Measurements from ENCODE around the gene ELAVL4.
"Not testable (repeated sequence)": the region's sequence is repeated elsewhere in the genome, so short reads cannot be mapped to it uniquely, and the experiment has no call there.

The ELAVL4 gene

DNA sequence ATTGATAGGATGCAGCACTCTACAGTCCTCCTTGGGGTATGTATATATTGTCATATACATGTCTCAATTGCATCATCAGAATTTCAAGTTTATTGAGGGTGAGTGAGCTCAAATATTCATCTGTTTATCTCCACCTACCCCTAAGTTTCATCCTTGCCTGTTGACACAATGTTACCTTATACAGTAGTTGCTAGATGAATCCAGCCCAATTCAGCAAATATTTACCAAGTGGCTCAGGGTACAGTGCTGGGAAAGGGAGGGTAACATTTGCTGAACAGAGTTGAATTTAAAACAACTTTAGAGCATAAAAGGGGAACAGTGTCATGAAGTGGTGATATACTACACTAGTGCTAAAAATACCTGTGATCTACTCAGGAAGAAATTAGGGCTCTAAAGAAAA is 14.4 kb downstream of the ELAVL4 start:
- DNase-seq (ENCODE audit: low read depth in 3 of 3): no peak

- DNase-seq (ENCODE audit: low read depth in 3 of 3): no peak
Measured at GRCh38 chr1:50126927-50127715, 18.4 kb downstream of the ELAVL4 start.

DNA sequence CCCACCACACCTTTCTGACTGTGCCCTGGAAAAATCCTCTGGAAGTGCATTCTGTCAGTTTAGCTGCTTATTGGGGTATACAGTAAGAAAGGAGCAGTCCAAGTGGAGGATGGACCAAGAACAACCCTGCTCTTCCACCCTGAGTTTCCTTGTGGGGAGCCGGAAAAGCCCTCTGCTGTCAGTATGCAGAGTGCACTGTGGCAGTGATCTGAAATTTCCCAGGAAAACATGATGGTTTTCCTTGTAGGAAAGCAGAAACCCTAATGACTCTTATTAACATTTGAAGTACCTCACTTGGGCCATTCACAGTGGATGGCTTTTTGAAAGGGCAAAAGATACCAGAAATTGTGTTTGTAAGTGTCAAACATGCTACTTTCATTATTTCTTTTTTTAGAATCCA is 20.5 kb downstream of the ELAVL4 start:
- no peak for DNase-seq (ENCODE audit: low read depth in 3 of 3)

DNA sequence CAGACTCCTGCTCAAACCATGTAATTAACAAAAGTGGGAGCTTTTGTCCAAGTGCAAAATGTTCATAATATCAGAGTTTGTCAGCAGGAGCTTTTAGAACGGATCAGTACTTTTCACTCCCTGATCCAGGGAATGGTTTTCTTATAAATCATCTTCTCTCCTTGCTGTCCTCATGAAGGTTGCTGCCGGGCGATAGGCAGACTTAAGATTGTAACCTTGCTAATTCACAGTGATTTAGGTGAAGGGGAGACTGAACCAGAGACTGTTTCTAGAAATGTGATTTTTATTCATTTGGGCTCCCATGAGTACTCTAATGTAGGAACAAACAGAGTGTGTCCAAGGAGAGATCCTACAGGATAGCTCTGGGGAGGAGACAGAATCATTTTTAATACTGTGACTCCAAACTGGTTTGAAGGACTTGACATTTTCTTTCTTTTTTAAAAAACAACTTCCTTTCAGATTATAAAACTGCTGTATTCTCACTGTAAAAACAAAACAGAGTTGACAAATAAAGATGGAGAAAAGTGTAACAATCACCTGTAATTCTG is 23.7 kb downstream of the ELAVL4 start:
- no peak for DNase-seq (ENCODE audit: low read depth in 3 of 3)

DNA sequence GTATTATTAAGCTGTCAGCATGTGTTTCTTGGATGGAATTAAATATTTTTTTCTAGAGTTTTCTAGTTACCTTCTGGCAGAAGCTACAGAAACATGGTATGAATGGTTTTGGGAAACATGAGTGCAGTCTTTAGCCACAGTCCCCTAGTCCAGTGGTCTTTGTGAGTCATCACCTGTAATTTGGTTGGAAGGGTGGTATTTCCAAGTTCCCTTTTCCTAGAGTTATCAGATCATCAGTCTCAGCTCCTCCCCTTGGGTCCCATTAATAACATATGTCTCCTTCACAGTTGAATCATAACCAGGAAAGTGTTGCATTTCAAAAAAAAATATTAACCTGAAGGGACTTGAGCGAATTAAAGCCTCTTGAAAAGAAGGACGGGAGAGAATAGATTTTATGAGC is 27.0 kb downstream of the ELAVL4 start:
- DNase-seq (ENCODE audit: low read depth in 3 of 3): no peak

DNA sequence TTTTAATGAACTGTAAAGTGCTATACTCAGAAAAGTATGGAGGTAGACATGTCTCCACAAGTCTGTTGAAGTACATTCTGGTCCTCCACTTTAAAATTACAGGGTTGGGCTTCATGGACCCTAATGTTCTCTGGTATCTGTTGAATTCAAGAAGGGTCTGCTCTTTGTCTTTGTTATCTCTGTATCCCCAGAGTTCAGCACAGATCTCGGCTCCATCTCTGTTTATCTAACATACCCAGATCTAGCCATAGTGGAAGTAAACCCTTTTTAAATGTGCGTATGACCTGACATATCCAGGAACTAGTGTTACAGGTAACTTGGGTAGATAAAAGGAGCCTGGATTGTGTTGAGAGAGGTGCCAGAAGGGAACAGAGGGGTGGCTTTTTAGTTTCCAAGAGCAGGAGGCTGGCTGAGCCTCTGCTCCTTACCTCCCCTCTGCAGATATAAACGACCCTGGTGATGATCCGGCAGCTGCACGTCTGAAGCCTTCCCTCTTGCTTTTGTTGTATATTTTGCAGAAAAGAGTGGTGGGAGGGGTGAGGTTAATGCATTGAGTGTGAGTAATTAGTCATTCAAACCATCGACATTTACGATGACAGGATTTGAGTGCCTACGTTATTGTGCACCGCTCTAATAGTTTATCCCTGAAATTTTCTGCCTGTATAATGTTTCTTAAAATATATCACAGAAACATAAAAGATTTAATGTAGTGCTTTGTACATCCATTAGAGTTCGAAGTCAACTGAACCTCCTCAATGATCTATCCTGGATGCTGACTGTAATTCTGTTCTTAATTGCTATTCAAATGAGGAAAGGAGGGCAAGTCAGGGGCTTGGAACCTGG is 30.8 kb downstream of the ELAVL4 start:
- DNase-seq (ENCODE audit: low read depth in 3 of 3): no peak

DNA sequence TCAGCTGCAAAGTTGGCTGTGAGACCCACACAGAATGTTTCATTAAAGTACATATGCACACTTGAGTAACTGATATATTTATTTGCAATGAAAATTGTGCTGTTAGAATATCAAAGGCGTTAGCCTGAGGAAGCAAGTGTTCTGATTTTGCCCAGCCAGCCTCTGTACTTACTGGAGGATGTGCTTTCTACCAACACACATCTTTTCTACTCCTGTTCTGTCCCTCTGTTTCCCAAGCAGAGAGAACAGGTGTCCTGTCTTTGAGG is 31.4 kb downstream of the ELAVL4 start:
- no peak for DNase-seq (ENCODE audit: low read depth in 3 of 3)

DNA sequence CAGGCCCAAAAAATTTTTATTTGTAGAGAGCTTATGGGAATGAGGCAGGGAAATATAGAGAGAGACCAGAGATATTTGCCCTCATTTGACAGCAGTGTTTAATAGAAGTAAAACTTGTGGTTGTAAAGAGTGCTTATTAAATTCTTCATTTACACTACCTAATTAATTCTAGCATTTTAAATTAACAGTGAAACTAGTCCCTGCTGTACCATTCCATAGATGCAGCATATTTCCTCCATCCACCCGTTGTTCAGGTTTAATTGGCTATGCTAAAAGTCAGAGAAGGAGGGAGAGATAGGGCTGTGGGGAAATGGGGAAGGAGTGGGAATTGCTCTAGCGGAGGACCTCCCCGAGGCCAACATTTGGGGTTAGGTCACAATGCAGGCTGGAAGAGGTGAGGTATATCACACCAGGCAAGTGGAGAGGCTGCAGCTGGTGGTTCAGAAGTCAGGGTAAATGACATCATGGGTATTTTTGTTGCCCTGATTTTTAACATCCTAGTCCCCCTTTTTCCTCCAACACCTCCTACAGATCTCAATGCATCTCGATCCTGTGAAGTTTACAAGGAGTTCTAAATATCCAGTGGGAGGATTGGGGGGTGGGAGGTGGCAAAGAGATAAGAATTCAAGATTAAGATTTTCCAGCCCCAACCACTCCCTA is 38.6 kb downstream of the ELAVL4 start:
- DNase-seq (ENCODE audit: low read depth in 3 of 3): no peak

- DNase-seq (ENCODE audit: low read depth in 3 of 3): no peak
Measured at GRCh38 chr1:50148142-50148923, 39.6 kb downstream of the ELAVL4 start.

- no peak for DNase-seq (ENCODE audit: low read depth in 3 of 3)
Measured at GRCh38 chr1:50152236-50152635, 43.5 kb downstream of the ELAVL4 start.

GRCh38 chr1:50155541-50155940 is 46.8 kb downstream of the ELAVL4 start:
- DNase-seq (ENCODE audit: low read depth in 3 of 3): no peak

DNA sequence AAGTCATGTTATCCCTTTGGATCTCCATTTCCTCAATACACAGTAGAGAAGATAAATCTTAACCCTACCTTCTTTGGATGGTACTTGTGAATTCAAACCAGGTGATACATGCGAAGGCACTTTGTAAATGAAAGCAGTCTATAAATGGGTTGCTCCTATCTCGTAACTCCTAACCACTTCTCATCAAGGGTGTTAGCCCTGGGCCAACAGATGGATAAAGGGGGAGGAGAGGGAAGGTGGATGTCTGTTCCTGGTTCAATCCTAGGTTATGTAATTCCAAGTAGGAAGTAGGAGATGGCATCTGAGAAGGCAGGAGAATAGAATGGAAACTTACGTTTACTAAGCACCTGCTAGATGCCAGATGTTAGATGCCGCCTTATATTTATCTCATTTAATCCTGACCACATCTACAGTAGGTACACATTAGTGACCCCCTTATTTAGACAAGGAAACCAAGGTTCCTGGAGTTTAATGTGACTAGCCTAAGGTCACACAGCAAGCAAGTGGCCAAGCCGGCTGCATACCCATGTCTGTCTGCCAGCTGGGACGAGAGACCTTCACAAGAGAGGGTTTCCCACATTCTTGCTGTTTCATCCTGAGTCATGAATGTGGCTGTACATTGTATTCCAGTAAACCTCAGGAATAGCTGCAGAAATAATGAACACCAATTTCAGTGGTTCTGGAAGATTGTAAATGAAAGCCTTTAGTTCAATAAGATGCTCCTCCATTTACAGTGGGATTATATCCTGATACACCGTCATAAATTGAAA is 47.7 kb downstream of the ELAVL4 start:
- no peak for DNase-seq (ENCODE audit: low read depth in 3 of 3)

DNA sequence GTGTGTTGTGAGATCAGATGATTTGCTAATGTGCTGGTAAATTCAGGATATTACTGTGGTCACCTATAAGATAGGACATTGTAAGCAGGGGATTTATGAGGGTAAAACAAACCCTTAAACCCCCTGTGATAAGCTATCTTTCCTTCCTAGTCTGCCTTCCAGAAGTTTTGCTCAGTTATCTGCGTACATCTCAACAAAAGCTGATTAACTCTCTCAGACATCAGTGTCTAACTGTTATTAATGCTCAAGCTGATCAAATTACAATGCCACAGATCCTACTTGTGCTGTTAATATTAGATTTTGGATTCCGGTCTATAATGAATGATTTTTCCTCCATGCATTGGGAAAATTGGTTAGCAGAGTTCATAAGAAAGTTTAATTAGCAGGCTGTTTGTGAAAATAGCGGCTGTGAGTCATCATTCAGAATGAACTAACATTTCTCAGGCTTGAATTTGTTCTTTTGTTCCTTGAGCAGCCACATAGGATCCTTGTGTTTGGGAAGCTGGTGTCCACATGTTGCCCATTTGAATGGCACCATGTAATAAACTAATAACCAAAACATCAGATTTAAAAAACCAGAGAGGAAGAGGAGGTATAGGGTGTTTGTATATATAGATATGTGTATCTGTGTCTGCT is 48.7 kb downstream of the ELAVL4 start:
- no peak for DNase-seq (ENCODE audit: low read depth in 3 of 3)

GRCh38 chr1:50158421-50158820 is 49.7 kb downstream of the ELAVL4 start:
- no peak for DNase-seq (ENCODE audit: low read depth in 3 of 3)

DNA sequence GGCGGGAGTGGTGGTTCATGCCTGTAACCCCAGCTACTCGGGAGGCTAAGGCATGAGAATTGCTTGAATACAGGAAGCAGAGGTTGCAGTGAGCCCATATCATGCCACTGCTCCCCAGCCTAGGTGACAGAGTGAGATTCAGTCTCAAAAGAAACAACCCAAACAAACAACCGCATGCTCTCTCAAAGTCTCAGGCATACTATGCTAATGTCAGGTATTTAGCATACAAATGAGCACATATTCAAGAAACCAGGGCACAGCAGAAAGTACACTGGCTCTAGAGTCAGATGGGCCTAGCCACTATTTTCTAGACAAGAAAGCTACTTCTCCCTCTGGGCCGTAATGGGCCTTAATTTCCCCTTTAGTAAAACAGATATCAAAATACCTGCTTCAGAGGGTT is 55.0 kb downstream of the ELAVL4 start:
- no peak for DNase-seq (ENCODE audit: low read depth in 3 of 3)

DNA sequence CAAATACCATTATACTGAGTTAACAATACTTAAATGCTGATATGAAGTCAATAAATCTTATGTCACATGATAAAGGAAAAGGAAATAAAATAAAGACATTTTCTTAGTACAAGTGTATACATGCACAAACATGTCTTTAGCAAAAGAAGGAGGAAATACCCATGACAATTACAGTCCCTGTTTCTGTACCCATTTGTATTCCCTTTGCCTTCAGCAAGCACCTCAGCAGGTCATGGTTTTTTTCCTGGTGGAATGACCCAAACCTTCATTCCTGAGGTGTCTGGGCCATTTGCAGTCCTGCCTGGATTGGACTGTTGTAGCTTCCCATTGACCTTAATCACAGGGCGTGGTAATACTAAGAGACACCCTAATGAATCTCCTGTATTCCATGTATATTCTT is 57.6 kb downstream of the ELAVL4 start:
- DNase-seq (ENCODE audit: low read depth in 3 of 3): not testable (repeated sequence)

GRCh38 chr1:50172299-50172698 is 63.6 kb downstream of the ELAVL4 start:
- no peak for DNase-seq (ENCODE audit: low read depth in 3 of 3)

- DNase-seq (ENCODE audit: low read depth in 3 of 3): no peak
Measured at GRCh38 chr1:50174101-50174500, 65.4 kb downstream of the ELAVL4 start.

DNA sequence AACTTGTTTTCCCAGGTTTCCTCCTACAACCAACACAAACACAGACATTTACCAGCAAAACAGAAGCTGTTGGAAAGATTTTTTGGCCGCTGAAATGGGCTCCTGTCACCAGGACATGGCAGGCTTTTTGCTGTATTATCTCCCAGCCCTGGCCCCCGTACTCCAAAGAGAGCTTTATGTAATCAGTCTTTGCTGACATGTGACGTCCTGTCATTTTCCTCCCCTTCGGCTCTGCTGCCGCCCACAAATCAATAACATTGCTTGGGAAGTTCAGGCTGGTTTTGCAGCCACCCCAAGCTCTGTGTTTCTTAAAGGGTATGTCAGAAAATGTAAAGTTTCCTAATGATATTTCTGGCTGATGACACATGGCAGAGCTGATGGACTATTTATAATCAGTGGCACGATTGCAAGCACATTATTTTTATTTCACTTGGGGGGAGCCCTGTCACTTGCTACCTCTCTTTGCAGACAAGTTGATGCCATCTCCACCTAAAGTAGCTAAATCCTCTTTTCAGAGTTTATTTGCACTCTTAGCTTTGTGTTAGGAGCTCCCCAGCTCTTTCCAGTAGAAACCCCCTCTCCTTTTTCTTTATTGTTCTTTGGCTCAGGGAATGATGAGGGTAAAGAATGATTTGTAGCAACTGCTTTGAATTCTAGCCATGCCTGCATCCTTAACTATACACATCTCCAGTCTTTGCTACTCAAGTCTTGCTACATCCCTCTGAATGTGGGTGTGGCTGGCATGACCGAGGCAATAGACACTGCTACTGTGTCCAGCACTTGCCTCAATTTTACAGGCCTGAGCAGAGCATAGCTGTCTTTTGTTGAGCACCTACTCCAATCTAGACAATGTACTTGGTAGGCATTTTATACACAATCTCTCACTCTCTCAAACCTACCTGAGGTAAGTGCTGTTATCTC is 67.3 kb downstream of the ELAVL4 start:
- no peak for DNase-seq (ENCODE audit: low read depth in 3 of 3)

All from stimulated activated CD4-positive, alpha-beta T cell treated with anti-CD3 and anti-CD28 coated beads, TNF-alpha, amount 100 ng/mL, for 4 hours (primary cell).